Measurements from ENCODE around the gene ALPI. TPM values are rescaled to one million over a fixed set of nuclear protein-coding genes. Genes with fewer than 3 reads are reported as not detected.

The ALPI gene
- total and polyA plus RNA-seq, 2 donors, result not detected

- Histone ChIP-seq H3K4me3 (ENCODE audit: low read depth, low read length) (no peak overlapping the region), H3K4me1 (ENCODE audit: insufficient read depth) (no peaks in the 10 kb centered on the region), H3K36me3 (ENCODE audit: insufficient read depth) (no peaks in the 10 kb centered on the region), H3K27ac (ENCODE audit: low read depth) (no peak overlapping the region)
- DNase-seq (ENCODE audit: extremely low spot score), result no peak
- WGBS, result 73% methylated on average over 10 of the region's 10 CpGs
Observed at GRCh38 chr2:232493701-232494474, 37.9 kb downstream of the ALPI start.

DNA sequence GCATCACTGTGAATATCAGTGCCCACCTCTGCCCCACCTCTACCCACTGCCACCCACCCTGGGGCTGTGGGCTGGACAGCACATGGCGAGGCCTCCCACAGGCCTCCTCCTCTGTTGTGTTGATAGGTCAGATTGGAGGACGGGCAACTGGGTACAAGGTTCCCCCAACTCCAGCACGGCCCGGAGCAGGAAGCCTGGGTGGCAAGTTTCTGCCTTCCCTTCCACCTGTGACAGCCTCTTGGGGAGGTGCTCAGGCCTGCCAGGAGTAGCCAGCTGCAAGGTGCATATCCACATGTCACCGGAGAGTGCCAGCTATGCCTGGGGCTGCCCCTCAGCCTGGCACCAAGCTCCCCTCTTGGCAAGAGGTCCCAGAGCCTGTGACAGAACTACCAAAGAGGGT lies 38.6 kb downstream of the ALPI start:
- H3K4me3 ChIP-seq (ENCODE audit: low read depth, low read length), result no peak overlapping the region
- no peaks in the 10 kb centered on the region for H3K36me3 ChIP-seq (ENCODE audit: insufficient read depth)
- no peaks in the 10 kb centered on the region for H3K4me1 ChIP-seq (ENCODE audit: insufficient read depth)
- DNase-seq (ENCODE audit: extremely low spot score), result no peak
- no peak overlapping the region for H3K27ac ChIP-seq (ENCODE audit: low read depth)
- WGBS, result 88% methylated on average over 5 of the region's 5 CpGs

GRCh38 chr2:232495292-232495691 lies 39.3 kb downstream of the ALPI start:
- WGBS, result 85% methylated on average over 7 of the region's 7 CpGs
- H3K4me1 ChIP-seq (ENCODE audit: insufficient read depth), result no peaks in the 10 kb centered on the region
- H3K27ac ChIP-seq (ENCODE audit: low read depth), result no peak overlapping the region
- no peaks in the 10 kb centered on the region for H3K36me3 ChIP-seq (ENCODE audit: insufficient read depth)
- H3K4me3 ChIP-seq (ENCODE audit: low read depth, low read length), result no peak overlapping the region
- no peak for DNase-seq (ENCODE audit: extremely low spot score)

DNA sequence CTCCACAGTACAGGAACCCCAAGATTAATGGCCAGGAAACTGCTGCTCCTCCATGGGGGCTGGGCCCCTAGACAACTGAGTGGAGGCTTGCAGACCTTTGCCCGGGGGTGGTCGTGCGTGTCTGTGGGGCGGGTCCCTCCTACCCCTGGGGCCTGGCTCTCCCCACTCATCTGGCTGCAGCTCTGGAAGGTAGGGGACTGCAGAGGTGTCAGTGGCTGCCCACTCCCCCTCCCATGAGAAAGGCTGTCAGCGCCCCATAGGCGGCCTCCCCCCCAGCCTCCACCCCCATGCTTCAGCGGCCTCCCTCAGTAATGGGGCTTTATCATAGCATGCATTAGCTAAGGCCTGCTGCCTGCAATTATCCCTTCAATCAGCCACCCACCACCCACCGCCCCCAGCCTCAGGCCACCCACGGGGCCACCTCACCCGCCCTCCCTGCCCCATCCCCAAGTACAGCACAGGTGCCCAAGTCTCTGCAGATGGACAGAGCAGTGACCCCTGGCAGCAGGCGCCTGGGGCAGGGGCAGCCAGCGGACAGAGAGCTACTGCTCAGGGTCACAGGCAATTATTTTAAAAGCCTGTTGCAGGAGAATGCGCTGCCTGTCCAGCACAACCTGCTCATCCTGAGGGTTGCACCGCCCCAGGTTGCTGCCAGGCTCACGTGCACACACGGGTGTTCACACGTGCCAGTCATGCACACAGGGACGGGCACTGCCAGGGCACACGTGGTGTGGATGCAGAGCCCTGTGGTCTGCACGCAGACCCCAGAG lies 40.7 kb downstream of the ALPI start:
- Histone ChIP-seq H3K36me3 (ENCODE audit: insufficient read depth) (no peaks in the 10 kb centered on the region), H3K4me1 (ENCODE audit: insufficient read depth) (no peaks in the 10 kb centered on the region), H3K4me3 (ENCODE audit: low read depth, low read length) (no peak overlapping the region), H3K27ac (ENCODE audit: low read depth) (no peak overlapping the region)
- WGBS, result 62% methylated on average over 20 of the region's 20 CpGs
- DNase-seq (ENCODE audit: extremely low spot score), result no peak

- WGBS, result 67% methylated on average over 13 of the region's 13 CpGs
- no peaks in the 10 kb centered on the region for H3K4me1 ChIP-seq (ENCODE audit: insufficient read depth)
Observed at GRCh38 chr2:232497348-232497747, 41.4 kb downstream of the ALPI start.

DNA sequence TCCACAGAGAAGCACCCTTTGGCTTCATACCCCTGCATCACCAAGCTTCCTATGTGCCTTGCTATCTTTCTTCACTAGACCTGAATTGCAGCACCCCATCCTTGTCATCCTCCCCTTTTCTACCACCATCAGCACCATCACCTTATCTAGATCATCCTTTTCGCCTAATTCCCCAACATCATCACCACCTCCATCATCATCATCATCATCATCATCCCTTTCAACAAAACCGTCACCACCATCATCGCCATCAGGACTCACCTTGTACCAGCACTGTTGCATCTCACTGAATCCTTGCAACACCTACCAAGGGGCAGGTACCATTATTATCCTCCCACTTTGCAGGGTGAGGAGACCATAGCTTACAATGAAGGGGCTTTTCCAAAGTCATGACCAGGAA lies 42.5 kb downstream of the ALPI start:
- no peak overlapping the region for H3K27ac ChIP-seq (ENCODE audit: low read depth)
- WGBS, result 90% methylated on average over 3 of the region's 3 CpGs
- DNase-seq (ENCODE audit: extremely low spot score), result no peak
- H3K36me3 ChIP-seq (ENCODE audit: insufficient read depth), result no peaks in the 10 kb centered on the region
- no peak overlapping the region for H3K4me3 ChIP-seq (ENCODE audit: low read depth, low read length)
- H3K4me1 ChIP-seq (ENCODE audit: insufficient read depth), result no peaks in the 10 kb centered on the region

More at GRCh38 chr2:232497348-232497747, 41.4 kb downstream of the ALPI start:
- Histone ChIP-seq H3K36me3 (ENCODE audit: insufficient read depth) (no peaks in the 10 kb centered on the region), H3K27ac (ENCODE audit: low read depth) (no peak overlapping the region), H3K4me3 (ENCODE audit: low read depth, low read length) (no peak overlapping the region)
- no peak for DNase-seq (ENCODE audit: extremely low spot score)

DNA sequence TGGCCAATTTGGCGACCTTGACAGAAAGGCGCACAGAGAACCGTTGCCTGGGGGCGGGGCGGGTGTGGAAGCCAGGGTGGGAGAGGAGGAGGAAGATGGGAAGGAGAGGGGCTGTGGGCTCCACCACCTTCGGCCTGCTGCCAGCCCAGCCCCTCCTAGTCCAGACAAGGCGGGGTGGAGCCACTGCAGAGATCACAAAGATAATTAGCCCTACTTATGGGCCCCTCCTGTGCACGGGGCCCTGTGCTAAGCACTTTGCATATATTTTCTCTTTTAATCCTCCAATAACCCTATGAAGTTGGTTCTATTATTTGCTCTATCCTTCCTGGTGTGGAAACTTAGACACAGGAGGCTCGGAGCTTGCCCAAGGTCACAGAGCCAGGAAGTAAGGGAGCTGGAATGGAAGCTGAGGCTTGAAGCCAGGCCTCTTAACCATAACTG lies 45.4 kb downstream of the ALPI start:
- no peaks in the 10 kb centered on the region for H3K36me3 ChIP-seq (ENCODE audit: insufficient read depth)
- H3K27ac ChIP-seq (ENCODE audit: low read depth), result no peak overlapping the region
- DNase-seq (ENCODE audit: extremely low spot score), result no peak
- no peaks in the 10 kb centered on the region for H3K4me1 ChIP-seq (ENCODE audit: insufficient read depth)
- 72% methylated on average over 9 of the region's 9 CpGs for WGBS
- H3K4me3 ChIP-seq (ENCODE audit: low read depth, low read length), result no peak overlapping the region

GRCh38 chr2:232501794-232502390 lies 45.9 kb downstream of the ALPI start:
- Histone ChIP-seq H3K4me3 (ENCODE audit: low read depth, low read length) (no peak overlapping the region), H3K27ac (ENCODE audit: low read depth) (no peak overlapping the region), H3K36me3 (ENCODE audit: insufficient read depth) (no peaks in the 10 kb centered on the region), H3K4me1 (ENCODE audit: insufficient read depth) (no peaks in the 10 kb centered on the region)
- DNase-seq (ENCODE audit: extremely low spot score), result no peak
- WGBS, result 44% methylated on average over 10 of the region's 10 CpGs

GRCh38 chr2:232502511-232502910 lies 46.6 kb downstream of the ALPI start:
- no peak overlapping the region for H3K27ac ChIP-seq (ENCODE audit: low read depth)
- no peaks in the 10 kb centered on the region for H3K4me1 ChIP-seq (ENCODE audit: insufficient read depth)
- no peaks in the 10 kb centered on the region for H3K36me3 ChIP-seq (ENCODE audit: insufficient read depth)
- no peak for DNase-seq (ENCODE audit: extremely low spot score)
- 16% methylated on average over 21 of the region's 21 CpGs for WGBS
- H3K4me3 ChIP-seq (ENCODE audit: low read depth, low read length), result no peak overlapping the region

- under 1% methylated on average over 74 of the region's 75 CpGs for WGBS
- H3K4me1 ChIP-seq (ENCODE audit: insufficient read depth), result no peaks in the 10 kb centered on the region
- DNase-seq (ENCODE audit: extremely low spot score), result no peak
Observed at GRCh38 chr2:232502911-232503808, 47.2 kb downstream of the ALPI start.

DNA sequence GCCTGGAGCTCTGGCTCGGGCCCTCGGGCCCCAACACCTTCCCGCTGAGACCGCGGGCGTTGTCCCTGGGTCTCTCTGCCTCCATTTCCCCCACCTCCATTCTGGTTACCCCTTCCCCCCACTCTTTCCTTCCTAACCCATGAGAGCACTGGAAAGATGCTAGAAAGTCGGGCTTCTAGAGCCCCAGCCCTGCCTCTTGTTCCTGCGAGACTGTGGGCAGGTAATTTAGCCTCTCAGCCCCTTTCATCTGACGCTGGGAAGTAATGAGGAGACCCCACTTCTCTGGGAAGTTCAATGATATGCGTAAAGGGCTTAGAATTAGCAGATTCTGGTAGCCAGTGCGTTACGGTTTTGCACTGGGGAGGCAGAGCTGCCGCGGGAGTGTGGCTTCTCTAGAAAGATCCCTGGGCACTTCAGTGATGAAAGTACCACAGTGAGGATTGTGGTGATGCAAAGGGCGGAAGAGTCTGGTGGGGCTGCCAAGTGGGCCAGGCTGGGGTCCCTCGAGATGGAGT lies 47.9 kb downstream of the ALPI start:
- no peak for DNase-seq (ENCODE audit: extremely low spot score)
- H3K36me3 ChIP-seq (ENCODE audit: insufficient read depth), result no peaks in the 10 kb centered on the region
- WGBS, result 22% methylated on average over 16 of the region's 16 CpGs
- no peak overlapping the region for H3K27ac ChIP-seq (ENCODE audit: low read depth)
- H3K4me1 ChIP-seq (ENCODE audit: insufficient read depth), result no peaks in the 10 kb centered on the region
- no peak overlapping the region for H3K4me3 ChIP-seq (ENCODE audit: low read depth, low read length)

More at GRCh38 chr2:232502911-232503808, 47.2 kb downstream of the ALPI start:
- Histone ChIP-seq H3K4me3 (ENCODE audit: low read depth, low read length) (peak overlapping the region; percentile 35), H3K36me3 (ENCODE audit: insufficient read depth) (no peaks in the 10 kb centered on the region), H3K27ac (ENCODE audit: low read depth) (no peak overlapping the region)

GRCh38 chr2:232504438-232504837 lies 48.5 kb downstream of the ALPI start:
- WGBS, result 70% methylated on average over 2 of the region's 2 CpGs
- Histone ChIP-seq H3K4me1 (ENCODE audit: insufficient read depth) (no peaks in the 10 kb centered on the region), H3K27ac (ENCODE audit: low read depth) (no peak overlapping the region), H3K36me3 (ENCODE audit: insufficient read depth) (no peaks in the 10 kb centered on the region), H3K4me3 (ENCODE audit: low read depth, low read length) (no peak overlapping the region)
- no peak for DNase-seq (ENCODE audit: extremely low spot score)

DNA sequence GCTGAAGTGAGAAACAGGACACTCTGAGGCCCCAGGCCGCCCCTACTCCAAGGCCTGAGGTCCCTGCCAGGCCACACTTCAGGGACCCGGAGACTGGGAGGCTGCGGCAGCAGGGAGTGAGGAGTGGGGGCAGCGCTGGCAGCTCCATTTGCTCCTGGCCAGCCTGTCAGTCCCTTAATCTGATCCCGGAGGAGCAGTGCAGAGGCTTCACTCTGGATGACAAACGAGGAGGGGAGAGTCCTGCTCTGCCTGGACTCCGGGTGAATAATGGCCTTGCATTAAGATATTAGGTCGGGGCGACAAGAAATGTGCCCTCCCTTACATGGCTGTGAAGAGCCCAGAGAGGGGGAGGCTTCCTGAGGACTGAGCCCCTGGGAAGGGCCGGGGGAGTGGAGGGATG lies 49.9 kb downstream of the ALPI start:
- WGBS, result 35% methylated on average over 10 of the region's 10 CpGs
- H3K27ac ChIP-seq (ENCODE audit: low read depth), result no peak overlapping the region
- H3K4me3 ChIP-seq (ENCODE audit: low read depth, low read length), result no peak overlapping the region
- no peaks in the 10 kb centered on the region for H3K4me1 ChIP-seq (ENCODE audit: insufficient read depth)
- no peaks in the 10 kb centered on the region for H3K36me3 ChIP-seq (ENCODE audit: insufficient read depth)
- no peak for DNase-seq (ENCODE audit: extremely low spot score)

All from urinary bladder (tissue), 4 donors.